Measurements from ENCODE around the gene PRDM11.

Gene PRDM11

DNA sequence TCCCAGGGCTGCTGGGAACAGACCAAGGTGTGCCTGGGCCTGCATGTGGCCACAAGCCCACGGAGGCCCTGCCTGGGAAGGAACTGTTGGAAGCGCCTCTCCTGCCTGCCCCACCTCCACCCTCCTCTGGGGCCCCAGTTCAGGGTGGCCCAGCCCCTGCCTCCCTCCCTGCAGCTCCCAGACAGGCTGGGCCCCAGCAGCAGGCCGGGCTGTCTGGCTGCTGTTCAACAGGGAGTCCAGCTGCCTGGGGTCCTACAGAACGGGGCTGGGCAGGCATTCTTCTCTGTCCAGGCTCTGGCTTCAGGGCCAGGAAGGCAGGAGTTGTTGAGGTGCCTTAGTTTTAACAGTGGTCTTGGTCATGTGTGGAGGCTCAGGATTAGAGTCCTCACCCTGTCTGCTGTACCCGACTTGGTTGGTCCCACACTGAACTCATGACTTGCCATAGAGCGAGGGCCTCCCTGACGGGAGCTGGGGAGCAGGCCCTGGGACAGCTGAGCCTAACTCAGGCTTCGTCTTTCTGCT lies 11.8 kb downstream of the PRDM11 start:
- DNase-seq, result peak; percentile 18

DNA sequence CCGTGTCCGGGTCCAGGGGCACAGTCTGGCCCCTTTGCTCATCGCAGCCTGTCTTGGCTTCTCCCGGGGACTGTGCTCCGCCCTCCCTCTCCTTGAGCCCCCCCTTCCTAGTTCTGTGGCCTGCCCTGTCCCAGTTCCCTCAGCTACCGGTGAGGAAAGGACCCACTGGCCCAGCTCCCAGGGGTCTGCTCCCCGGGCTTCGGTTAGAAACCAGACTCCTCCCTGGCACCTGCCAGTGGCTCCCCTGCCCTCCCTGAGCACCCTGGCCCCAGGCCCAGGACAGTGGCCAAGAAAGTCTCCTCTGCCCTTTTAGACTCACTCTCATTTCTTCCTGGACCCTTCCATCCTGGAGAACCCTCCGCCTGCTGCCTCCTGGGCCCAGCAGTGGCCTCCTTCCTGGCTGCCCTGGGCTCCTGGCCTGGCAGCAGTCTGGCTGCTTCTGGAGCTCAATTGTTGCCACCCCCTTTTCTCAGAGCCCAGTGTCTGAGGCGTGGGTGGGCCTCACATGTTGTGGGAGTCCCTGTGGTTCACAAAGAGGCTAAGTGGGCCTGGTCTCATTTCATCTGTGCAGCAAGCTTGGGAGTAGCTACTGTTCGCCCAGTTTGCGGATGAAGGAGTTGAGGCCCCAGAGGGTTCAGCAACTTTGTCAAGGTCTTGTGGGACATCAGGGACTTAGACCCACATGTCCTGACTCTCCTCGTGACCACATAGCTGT lies 12.6 kb downstream of the PRDM11 start:
- DNase-seq, result no peak

DNA sequence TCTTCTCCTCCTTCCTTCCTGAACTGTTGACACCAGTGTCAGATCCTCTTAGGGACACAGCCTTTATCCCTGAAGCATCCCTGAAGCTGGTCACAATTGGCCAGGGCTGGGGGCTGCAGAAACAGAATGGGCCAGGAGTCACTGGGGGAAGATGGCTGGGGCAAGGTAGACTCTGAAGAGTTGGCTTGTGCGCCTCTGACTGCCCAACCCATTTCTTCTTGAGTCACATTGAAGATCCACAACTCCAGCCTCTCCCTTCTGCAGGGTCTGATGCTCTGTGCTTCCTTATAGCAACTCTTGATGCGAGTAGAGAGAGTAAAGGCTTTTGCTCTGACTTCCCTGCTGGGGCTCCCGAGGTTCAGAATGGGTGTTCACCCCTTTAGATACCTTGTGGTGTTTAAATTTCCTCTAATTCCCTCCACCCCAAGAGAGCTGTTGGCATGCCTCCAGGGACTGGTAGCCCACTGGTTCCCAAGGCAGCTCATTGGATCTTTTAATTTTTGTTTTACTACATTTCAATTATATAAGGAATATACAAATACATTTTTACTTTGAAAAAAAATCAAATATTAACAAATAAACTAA lies 13.4 kb downstream of the PRDM11 start:
- no peak for DNase-seq

DNA sequence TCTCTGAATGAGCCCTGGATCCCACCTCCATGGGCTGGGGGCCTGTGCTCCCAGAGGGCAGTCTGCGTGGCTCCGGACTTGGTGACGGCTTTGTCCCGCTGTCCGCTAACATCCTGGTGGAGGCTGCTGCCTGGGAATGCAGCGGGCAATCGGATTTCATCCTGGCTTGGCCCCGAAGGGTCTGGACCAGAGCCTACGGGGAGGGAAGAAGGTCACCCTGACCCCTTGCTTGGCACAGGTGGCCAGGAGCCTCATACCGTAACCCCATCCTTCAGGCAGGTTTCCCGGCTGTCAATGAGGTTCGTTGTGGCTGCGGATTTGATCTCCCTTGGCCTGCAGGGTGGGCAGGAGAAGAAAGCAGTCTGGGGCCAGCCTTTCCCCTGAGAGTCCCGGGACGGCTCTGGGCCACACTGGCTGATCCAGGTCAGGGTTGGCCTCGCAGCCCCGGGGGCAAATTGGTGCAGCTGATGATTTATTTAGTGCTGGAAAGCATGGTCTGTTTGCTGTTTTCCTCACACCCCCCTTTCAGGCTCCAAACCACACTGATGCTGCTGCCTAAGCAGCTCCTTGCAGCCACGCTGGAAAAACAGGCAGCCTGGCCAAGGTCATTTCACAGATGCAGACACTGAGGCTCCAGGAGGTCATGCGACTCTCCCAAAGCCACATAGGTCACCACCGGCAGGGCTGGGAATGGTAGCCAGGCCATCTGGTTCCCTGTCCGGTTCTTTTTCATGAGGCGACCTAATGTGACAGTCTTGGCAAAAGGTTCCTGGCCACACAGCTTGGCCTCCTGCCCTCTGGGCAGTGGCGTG lies 15.0 kb downstream of the PRDM11 start:
- DNase-seq, result no peak

DNA sequence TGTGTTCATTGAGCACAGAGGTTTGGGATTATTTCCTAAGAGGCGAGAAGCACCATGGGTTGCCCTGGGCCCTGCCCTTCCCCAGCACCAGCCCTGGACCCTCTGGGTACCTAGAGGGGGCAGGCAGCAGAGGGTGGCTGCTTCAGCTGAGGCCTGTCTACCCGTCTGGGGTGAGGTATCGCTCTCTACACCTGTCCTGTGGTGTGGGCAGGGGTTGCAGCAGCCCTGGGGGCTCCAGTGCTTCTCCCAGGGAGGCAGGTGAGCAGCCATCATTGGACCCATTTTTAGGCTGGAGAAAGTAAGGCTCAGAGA lies 15.6 kb downstream of the PRDM11 start:
- DNase-seq, result no peak

DNA sequence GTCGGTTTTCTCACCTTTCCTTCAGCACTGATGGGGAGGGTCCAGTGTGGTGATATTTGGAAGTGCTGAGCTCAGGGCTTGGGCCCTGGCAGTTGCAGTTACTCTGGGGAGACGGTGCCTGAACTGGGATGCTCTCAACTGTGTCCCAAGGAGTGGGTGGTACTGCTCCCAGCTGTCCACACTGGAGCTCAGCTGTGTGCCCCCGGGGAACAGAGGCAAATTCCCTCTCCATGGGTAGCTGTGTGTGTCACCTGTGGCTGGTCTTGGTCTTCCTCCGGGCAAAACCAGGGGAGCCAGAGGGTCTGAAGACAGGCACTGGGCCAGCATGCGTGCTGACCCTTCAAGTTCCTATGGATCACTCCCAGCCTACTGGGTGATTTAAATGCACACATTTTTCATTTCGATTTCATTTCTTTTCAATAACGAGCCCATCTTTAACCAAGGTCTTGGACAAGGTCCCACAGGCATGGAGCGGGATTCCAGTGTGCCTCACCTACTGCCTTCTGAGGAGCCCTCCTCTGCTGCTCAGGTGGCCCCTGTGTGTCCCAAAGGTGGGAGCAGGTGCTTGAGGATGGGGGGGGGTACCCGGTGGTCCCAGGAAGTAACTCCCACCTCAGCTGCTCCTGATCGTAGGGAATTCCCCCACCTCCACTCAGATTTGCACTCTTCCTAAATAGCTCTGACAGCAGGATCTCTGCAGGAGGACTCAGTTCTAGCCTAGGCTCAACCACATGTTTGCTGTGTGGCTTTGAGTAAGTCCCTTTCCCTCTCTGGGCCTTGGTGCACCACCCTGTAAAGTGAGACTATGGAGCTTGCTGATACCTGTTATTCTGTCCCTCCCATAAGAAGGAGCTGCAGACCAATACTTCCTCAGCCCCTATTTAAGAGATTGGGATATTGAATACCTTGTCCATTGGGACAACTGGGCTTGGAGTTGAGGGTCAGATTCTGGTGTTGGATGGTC lies 16.8 kb downstream of the PRDM11 start:
- no peak for DNase-seq

DNA sequence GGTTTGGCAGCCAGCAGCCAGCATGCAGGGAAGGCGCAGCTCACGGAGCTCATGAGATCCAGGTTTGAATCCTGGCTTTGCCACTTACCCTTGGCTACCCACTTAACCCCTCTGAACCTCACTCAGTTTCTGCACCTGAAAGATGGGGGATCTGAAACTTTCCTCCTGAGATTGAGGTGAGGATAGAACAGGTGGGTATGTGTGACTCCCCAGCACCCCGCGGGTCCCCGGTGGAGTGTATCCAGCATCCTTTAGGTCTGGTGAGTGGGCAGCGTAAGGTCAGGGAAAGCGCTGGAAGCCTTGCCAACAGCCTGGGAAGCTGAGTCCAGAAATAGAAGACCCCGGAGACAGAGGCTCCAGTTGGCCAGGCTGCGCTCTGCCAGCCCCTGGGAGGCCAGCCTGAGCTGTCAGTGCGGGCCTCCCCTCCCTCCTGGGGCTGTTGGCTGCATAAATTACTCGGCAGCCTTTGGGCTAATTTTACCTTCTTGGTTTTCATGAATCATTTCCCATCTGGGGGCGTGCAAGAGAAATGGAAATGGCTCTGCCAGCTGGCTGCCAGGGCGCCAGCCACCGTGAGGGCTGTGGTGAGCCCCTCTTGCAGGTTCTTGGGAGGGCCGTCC lies 17.6 kb downstream of the PRDM11 start:
- no peak for DNase-seq

DNA sequence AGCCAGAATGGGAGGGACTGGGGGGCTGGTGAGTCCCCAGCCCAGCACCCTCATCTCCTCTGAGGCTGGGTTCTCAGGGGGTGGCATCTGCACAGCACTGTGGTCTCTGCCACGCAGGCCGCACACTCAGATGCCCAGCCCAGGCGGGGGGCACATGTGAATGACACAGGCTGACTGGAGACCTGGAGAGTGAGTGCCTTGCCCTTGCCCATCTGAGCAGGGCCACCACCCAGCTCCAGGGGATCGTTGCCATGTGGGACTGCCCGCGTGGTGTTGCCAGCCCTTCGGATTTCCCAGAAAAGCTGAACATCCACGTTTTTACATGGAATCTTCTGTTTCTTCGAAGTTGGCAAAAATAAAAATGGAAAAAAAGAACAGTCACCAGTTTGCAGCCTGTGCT lies 18.9 kb downstream of the PRDM11 start:
- no peak for DNase-seq

DNA sequence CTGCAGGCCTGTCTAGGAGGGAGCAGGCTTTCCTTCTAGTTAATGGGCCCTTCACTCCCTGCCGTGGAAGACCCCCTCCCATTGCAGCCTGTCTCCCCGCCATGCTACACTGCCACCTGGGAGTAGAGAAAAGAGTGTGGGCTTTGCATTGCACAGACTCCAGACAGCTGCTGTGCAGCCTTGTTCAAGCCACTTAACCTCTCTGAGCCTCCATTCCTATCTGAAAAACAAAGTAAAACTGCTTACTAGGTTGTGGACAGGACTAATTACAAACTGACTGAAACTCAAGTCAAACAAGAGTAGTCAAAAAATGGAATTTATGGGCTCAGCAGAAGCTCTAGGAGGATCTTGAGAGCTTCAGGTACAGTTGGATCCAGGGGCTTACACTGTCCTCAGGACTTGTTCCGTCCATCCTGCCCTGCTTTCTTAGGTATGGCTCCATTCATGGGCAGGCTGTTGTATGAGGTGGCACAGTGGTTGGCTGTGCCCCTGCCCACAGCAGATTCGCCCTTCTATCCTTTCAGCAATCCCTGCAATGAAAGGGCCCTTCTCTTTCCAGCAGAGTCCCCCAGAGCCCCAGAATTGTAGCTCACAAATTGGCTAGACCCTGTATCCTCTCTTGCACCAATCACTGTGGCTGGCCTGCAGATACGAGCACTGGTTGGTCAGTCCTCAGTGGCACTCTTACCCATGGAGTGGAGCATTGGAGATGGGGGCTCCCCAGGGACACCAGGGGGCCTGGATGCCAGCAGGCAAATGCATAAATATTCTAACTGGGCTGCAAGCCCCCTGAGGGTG lies 19.6 kb downstream of the PRDM11 start:
- DNase-seq, result no peak

DNA sequence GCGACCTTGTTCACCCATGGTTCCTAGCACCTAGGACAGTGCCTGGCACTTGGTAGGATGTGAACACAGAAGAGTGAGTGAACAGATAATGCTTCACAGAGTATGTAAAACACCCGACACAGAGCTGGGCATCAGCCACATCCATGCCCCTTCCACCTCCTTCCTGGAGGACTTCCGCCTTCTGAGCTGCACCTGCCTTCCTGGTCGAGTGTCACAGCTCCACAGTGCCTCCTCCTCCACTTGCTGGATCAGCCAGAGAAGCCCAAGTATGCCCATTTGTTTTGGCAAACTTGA lies 20.1 kb downstream of the PRDM11 start:
- DNase-seq, result no peak

DNA sequence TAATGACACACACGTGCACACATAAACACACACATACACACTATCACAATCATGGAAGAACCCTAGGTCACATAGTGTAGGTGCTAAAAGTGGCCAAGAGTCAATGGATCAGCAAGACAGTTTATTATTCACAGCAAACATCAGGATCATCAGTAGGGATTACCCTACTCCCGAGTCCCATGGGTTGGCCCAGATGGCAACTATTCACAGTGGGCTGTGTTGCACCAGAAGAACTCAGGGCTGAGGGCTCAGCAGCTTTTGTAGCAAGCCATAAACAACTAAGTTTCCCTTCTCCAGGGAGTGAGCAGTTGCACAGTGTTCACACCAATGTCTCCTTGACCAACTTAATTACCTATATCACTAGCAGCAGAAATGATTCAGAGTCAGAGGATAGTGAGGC lies 20.8 kb downstream of the PRDM11 start:
- no peak for DNase-seq

DNA sequence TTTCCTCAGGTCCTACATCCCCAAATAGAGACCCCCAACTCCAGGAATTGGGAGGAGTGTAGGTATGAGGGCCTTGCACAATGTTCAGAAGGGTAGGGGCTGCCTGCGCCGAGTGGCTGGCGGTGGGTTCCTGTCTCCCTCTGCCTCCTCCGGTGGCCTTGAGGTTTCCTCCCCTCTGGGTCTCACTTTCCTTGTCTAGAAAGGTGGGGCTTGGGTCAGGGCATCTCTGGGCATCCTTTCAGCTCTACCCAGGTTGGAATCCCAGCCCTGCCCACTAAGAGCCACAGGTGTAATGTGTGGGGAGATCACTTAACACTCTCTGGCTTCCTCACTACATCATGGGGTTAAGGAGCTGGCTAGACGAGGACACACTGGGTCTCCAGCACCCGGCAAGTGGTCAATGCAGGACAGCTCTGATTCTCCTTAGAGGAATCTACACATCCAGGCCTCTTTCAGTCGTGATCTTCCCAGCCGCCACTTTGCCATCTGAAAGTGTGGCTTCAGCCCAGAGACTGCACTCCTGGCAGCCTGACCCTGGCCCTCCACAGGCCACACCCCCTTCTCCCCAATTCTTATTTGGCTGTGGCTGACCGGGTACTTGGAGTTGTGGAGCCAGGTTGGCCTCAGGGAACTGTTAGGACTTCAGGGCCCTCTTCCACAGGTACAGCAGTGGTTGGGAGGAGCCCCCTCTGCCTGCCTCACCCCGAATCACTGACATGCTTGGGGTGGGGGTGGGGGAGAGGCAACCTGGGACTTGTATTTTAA lies 22.1 kb downstream of the PRDM11 start:
- no peak for DNase-seq

DNA sequence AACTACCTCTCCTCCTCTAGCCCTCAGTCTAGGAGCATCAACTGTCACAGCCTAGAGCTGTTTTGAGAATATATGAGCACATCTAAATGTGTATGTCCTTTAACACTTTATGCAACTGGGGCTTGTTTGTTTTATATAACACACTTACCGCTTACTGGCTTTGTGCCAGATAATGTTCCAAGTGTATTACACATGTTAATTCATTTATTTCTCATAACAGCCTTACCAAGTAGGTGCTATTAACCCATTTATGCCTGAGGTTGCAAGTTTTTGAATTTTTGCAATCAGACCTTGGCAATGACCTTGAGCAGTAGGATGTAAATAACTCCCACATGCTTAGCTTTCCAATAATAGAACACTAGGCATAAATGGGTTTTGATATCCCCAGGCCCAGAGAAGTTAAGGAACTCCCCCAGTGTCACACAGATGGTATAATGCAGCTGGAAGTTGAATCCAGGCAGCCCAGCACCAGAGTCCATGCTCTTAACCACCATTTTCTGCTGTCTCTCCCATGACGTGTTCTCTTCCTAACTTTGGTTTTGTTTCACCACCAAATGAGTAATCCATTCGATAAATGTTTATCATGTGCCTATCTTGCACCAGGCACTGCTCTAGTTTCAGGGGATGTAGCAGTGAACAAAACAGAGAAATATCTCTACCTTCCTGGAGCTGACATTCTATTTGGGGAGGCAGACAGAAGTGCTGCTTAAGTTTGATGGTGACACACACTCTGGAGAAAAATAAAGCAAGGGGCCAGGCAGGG lies 23.1 kb downstream of the PRDM11 start:
- no peak for DNase-seq

DNA sequence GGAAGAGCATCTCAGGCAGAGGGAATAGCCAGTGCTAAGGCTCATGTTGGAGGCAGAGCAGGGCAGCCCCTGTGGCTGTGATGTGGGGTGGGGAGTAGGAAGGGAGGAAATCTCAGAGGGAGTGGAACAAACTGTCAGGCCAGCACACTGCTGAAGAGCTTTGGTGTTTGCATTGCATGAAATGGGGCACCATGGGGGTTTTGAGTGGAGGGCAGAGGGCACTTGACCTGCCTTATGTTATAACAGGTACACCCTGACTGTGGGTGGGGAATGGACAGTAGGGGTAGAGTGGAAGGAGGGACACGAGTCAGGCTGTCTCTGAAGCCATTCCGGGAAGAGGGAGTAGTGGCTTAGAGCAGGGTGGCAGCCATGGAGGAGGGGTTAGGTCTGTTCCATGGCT lies 24.0 kb downstream of the PRDM11 start:
- no peak for DNase-seq

DNA sequence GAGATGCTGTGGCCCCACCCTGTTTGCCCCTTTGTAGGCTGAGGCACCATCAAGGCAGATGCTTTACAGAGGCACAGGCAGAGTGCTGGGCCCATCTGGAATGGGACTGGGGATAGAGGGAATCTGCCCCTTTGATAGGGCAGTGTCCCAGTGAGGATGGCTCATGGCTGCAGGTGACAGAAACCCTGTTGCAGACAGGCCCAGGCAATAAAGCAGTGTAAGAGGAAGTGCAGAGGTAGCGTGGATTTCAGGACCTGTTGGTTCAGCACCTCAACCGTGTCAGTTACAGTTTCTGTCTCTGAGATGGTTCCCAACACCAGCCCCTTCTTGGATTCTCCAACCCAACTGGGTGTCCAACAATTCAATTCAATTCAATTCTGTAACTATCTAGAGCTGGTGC lies 25.1 kb downstream of the PRDM11 start:
- no peak for DNase-seq

DNA sequence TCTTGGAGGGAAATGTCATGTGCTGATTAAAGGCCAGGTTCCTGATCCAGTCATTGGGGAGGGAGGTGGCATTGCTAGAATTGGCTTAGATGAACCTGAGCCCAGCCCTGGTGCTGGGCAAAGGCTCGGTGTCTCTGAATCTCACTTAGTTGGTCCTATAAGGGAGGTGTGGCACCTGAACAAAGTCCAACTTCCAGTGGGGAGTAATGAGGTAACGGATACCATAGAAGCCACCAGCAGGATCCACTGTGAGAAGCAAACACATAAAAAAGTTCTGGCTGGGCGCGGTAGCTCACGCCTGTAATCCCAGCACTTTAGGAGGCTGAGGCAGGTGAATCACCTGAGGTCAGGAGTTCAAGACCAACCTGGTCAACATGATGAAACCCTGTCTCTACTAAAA lies 26.6 kb downstream of the PRDM11 start:
- no peak for DNase-seq

DNA sequence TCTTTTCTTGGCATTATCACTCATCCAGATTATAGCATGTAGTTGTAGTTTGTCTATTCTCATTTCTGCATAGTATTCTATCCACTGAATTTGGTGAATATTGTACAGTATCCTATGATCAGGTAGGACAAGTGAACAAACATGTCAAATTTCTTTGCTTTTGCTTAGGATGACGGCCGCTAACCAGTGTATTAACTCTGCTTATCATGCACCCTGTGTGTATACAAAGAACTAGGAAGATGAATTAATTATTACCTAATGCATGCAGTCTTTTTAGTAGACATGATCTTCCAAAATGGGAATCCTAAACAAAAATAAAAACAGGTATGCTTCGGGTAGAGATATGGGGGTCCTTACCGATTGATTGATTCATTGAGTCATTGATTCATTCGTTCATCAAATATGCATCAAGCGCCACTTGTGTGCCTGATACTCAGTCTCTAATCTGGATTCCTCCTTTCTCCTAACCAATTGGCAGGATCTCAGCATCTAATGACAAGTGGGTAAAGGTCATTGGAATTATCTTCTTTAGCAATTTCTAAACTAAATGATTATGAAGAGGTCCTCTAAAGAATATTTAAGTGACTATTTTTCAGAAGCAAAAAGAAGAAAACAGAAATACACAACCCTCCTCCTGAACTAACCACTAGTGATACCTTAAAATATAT lies 27.9 kb downstream of the PRDM11 start:
- no peak for DNase-seq

DNA sequence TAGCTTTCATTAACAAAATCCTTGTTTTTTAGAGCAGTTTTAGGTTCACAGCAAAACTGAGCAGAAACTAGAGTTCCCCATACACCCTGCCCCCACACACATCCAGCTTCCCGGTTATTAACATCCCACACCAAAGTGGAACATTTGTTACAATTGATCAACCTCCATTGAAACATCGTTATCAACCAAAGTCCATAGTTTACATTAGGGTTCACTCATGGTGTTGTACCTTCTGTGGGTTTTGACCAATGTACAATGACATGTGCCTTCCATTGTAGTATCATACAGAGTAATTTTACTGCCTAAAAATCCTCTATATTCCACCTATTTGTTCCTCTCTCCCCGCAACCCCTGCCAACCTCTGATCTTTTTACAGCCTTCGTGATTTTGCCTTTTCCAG lies 28.5 kb downstream of the PRDM11 start:
- DNase-seq, result no peak

DNA sequence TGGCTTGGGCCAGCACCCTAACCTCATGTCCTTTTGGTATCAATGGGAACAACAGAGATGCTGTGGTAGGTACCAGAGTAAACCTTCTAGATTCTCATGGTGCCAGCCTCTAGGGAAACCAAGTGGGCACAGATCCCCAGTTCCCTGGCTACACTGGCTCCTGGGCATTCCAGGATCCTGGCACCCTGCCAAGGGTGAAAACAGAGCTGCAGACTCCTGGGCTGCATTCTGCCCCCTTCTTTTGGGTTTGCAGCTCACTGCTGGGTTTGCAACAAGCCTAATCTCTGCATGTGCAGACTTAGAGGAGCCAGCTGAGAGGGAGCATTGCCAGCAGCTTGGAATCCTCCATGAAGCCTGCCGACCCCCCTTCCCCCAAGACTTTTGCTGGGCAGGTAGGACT lies 30.6 kb downstream of the PRDM11 start:
- no peak for DNase-seq

Measured in fibroblast of skin of abdomen (primary cell).